T-helper 2 cell (primary cell): ENCODE measurements around the gene FCRL6.

Source experiments
- DNase-seq, 5 experiments: peaks; one replicate each; pipeline versions ENCODE4 v3.0.0 to v3.0.0-alpha.2; 2012 to 2022

FCRL6 gene

DNA sequence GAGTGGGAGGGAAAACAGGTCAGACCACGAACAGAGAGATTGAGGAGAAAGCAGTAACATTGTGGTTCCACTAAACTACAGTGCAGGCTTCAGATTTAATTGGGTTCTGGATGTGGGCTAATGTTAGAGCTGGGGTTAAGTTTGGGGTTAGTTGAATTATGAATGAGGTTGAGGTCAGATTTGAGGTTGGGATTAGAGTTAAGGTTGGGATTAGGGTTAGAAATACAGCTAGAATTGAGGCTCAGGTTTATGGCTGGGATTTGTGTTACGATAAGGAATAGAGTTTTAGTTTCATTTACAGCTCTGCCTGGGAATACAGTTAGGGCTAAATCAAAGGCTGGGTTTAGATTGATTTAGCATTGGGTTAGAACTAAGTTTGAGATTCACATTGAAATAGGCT, 62.1 kb downstream of the FCRL6 start:
- no peak for DNase-seq
